Measurements from ENCODE around the gene UBE2U.

DNA sequence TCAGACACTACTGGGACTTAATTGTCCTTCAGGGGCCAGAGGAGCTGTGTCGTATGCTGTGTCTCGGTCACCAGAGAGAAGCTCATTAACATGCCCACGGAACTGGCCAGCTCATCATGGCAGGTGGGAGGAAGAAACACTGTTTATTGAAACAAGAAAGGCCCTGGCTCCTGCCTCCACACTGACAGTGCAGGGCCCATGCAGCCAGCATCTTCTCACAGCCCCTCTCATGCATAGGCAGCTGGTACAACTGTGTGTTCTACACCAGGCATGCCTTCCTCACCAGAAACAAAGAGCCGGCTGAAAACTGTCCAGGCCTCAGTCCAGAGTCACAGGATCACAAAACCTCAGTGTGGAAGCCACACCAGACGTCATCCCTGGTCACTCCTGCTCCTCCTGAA is 106.0 kb downstream of the UBE2U start:
- TF ChIP-seq, protein P1, sequence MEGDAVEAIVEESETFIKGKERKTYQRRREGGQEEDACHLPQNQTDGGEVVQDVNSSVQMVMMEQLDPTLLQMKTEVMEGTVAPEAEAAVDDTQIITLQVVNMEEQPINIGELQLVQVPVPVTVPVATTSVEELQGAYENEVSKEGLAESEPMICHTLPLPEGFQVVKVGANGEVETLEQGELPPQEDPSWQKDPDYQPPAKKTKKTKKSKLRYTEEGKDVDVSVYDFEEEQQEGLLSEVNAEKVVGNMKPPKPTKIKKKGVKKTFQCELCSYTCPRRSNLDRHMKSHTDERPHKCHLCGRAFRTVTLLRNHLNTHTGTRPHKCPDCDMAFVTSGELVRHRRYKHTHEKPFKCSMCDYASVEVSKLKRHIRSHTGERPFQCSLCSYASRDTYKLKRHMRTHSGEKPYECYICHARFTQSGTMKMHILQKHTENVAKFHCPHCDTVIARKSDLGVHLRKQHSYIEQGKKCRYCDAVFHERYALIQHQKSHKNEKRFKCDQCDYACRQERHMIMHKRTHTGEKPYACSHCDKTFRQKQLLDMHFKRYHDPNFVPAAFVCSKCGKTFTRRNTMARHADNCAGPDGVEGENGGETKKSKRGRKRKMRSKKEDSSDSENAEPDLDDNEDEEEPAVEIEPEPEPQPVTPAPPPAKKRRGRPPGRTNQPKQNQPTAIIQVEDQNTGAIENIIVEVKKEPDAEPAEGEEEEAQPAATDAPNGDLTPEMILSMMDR (IDR thresholded peaks at IDR 0.05; ENCODE audit: low read length), result no peak
- TF ChIP-seq EZH2 (IDR thresholded peaks at IDR 0.05; ENCODE audit: borderline replicate concordance, low read length), result no peak
